Measurements from ENCODE around the gene ACSL3. TPM values are rescaled to one million over a fixed set of nuclear protein-coding genes. Genes with fewer than 3 reads are reported as not detected.

Gene ACSL3
- total and polyA plus RNA-seq, 4 donors = 22.2 to 154 (median 59.2) TPM

- Histone ChIP-seq H3K27me3 (ENCODE audit: control insufficient read depth in 3 of 3, insufficient read depth in 3 of 3, low read length in 2 of 3) (no peaks in the 10 kb centered on the region), H3K36me3 (ENCODE audit: control insufficient read depth in 4 of 4, insufficient read depth in 4 of 4, low read length in 4 of 4) (peaks cover 20 to 47% (median 38%) of the 10 kb centered on the region in 4 donors), H3K9ac (ENCODE audit: insufficient read depth in 1 of 2, low read length in 2 of 2) (no peak overlapping the region), H3K9me3 (ENCODE audit: control insufficient read depth in 4 of 4, insufficient read depth in 3 of 4, low read length in 3 of 4) (no peaks in the 10 kb centered on the region), H3K4me3 (no peak overlapping the region), H3K4me1 (ENCODE audit: control insufficient read depth in 5 of 5, insufficient read depth in 5 of 5, low read length in 5 of 5) (no peaks in the 10 kb centered on the region), H3K27ac (ENCODE audit: low read depth in 1 of 2, low read length in 1 of 2) (no peak overlapping the region)
- no peak for DNase-seq
- no peak for ATAC-seq (ENCODE audit: insufficient read depth, low FRiP score)
- WGBS, 2 donors = 94 to 95% methylated on average over 2 of the region's 2 CpGs
- no peak for TF ChIP-seq CTCF (IDR thresholded peaks at IDR 0.05; ENCODE audit: control extremely low read depth, extremely low read depth)
Observed at GRCh38 chr2:222930862-222931261, 70.0 kb downstream of the ACSL3 start.

- Histone ChIP-seq H3K4me1 (ENCODE audit: control insufficient read depth in 5 of 5, insufficient read depth in 5 of 5, low read length in 5 of 5) (no peaks in the 10 kb centered on the region), H3K27me3 (ENCODE audit: control insufficient read depth in 3 of 3, insufficient read depth in 3 of 3, low read length in 2 of 3) (no peaks in the 10 kb centered on the region), H3K9ac (ENCODE audit: insufficient read depth in 1 of 2, low read length in 2 of 2) (no peak overlapping the region), H3K4me3 (no peak overlapping the region), H3K9me3 (ENCODE audit: control insufficient read depth in 4 of 4, insufficient read depth in 3 of 4, low read length in 3 of 4) (peaks cover 0 to under 1% (median 0%) of the 10 kb centered on the region in 4 donors), H3K36me3 (ENCODE audit: control insufficient read depth in 4 of 4, insufficient read depth in 4 of 4, low read length in 4 of 4) (peaks cover 21 to 50% (median 42%) of the 10 kb centered on the region in 4 donors), H3K27ac (ENCODE audit: low read depth in 1 of 2, low read length in 1 of 2) (peak overlapping the region in 1 of 2 donors; percentile 33)
- no peak for TF ChIP-seq CTCF (IDR thresholded peaks at IDR 0.05; ENCODE audit: control extremely low read depth, extremely low read depth)
- ATAC-seq (ENCODE audit: insufficient read depth, low FRiP score) (no peak), DNase-seq (no peak)
- 97 to 98% methylated on average over 4 of the region's 4 CpGs for WGBS, 2 donors
Observed at GRCh38 chr2:222931659-222932058, 70.8 kb downstream of the ACSL3 start.

GRCh38 chr2:222933458-222933857, 72.6 kb downstream of the ACSL3 start:
- ATAC-seq (ENCODE audit: insufficient read depth, low FRiP score) = no peak
- peaks cover 21 to 60% (median 41%) of the 10 kb centered on the region in 4 donors for H3K36me3 ChIP-seq (ENCODE audit: control insufficient read depth in 4 of 4, insufficient read depth in 4 of 4, low read length in 4 of 4)
- TF ChIP-seq CTCF (IDR thresholded peaks at IDR 0.05; ENCODE audit: control extremely low read depth, extremely low read depth) = no peak
- H3K4me1 ChIP-seq (ENCODE audit: control insufficient read depth in 5 of 5, insufficient read depth in 5 of 5, low read length in 5 of 5) = no peaks in the 10 kb centered on the region
- H3K9ac ChIP-seq (ENCODE audit: insufficient read depth in 1 of 2, low read length in 2 of 2) = no peak overlapping the region
- H3K27me3 ChIP-seq (ENCODE audit: control insufficient read depth in 3 of 3, insufficient read depth in 3 of 3, low read length in 2 of 3) = no peaks in the 10 kb centered on the region
- H3K9me3 ChIP-seq (ENCODE audit: control insufficient read depth in 4 of 4, insufficient read depth in 3 of 4, low read length in 3 of 4) = peaks cover 1 to 3% (median 2%) of the 10 kb centered on the region in 4 donors
- WGBS, 2 donors = 93 to 95% methylated on average over 3 of the region's 3 CpGs
- H3K27ac ChIP-seq (ENCODE audit: low read depth in 1 of 2, low read length in 1 of 2) = no peak overlapping the region
- H3K4me3 ChIP-seq = no peak overlapping the region
- no peak for DNase-seq

- TF ChIP-seq CTCF (IDR thresholded peaks at IDR 0.05; ENCODE audit: control extremely low read depth, extremely low read depth) = no peak
- DNase-seq (no peak), ATAC-seq (ENCODE audit: insufficient read depth, low FRiP score) (no peak)
- Histone ChIP-seq H3K27me3 (ENCODE audit: control insufficient read depth in 3 of 3, insufficient read depth in 3 of 3, low read length in 2 of 3) (no peaks in the 10 kb centered on the region), H3K27ac (ENCODE audit: low read depth in 1 of 2, low read length in 1 of 2) (no peak overlapping the region), H3K36me3 (ENCODE audit: control insufficient read depth in 4 of 4, insufficient read depth in 4 of 4, low read length in 4 of 4) (peaks cover 21 to 72% (median 48%) of the 10 kb centered on the region in 4 donors), H3K4me1 (ENCODE audit: control insufficient read depth in 5 of 5, insufficient read depth in 5 of 5, low read length in 5 of 5) (no peaks in the 10 kb centered on the region), H3K9me3 (ENCODE audit: control insufficient read depth in 4 of 4, insufficient read depth in 3 of 4, low read length in 3 of 4) (peaks cover 1 to 5% (median 3%) of the 10 kb centered on the region in 4 donors), H3K4me3 (no peak overlapping the region), H3K9ac (ENCODE audit: insufficient read depth in 1 of 2, low read length in 2 of 2) (no peak overlapping the region)
- WGBS, 2 donors = 80 to 81% methylated on average over 4 of the region's 4 CpGs
Observed at GRCh38 chr2:222935688-222936298, 75.0 kb downstream of the ACSL3 start.

Data from lung (tissue), 12 donors.